Loucy (cell line): ENCODE measurements around the gene DLG2.

Experiments
- H2AFZ ChIP-seq: fragments of 200-600 bp; sonication (generic); 2 replicates; pipeline ENCODE4 v1.6.0; 2016; ENCODE audit warnings: antibody characterized with exemption, mild to moderate bottlenecking, low read length, moderate library complexity
- H3F3A ChIP-seq: fragments of 200-600 bp; 2 replicates; pipeline ENCODE4 v1.6.0; 2016; ENCODE audit warnings: antibody characterized with exemption, low read depth, mild to moderate bottlenecking
- H3K27me3 ChIP-seq: fragments of 200-600 bp; sonication (generic); 2 replicates; pipeline ENCODE4 v1.6.1; 2014; ENCODE audit warnings: low read length, mild to moderate bottlenecking; ENCODE audit not compliant: insufficient read depth, poor library complexity, severe bottlenecking
- H3K36me3 ChIP-seq: fragments of 200-600 bp; sonication (generic); 2 replicates; pipeline ENCODE4 v1.6.1; 2016; ENCODE audit warnings: low read length; ENCODE audit not compliant: insufficient read depth
- H3K4me1 ChIP-seq: fragments of 200-600 bp; sonication (generic); 2 replicates; pipeline ENCODE4 v1.5.1; 2014; ENCODE audit warnings: low read length, mild to moderate bottlenecking; ENCODE audit not compliant: insufficient read depth, poor library complexity, severe bottlenecking
- H3K4me2 ChIP-seq: fragments of 200-600 bp; sonication (generic); 2 replicates; pipeline ENCODE4 v1.6.0; 2014; ENCODE audit warnings: antibody characterized with exemption, low read length, low read depth, mild to moderate bottlenecking; ENCODE audit not compliant: poor library complexity, severe bottlenecking
- H3K4me3 ChIP-seq: fragments of 200-600 bp; sonication (generic); 2 replicates; pipeline ENCODE4 v1.5.1; 2014; ENCODE audit warnings: low read length, mild to moderate bottlenecking, mixed read lengths; ENCODE audit not compliant: poor library complexity, severe bottlenecking
- H3K79me2 ChIP-seq: fragments of 200-600 bp; sonication (generic); 2 replicates; pipeline ENCODE4 v1.6.1; 2014; ENCODE audit warnings: low read length; ENCODE audit not compliant: insufficient read depth
- H3K9ac ChIP-seq: fragments of 200-600 bp; sonication (generic); 2 replicates; pipeline ENCODE4 v1.6.0; 2014; ENCODE audit warnings: mild to moderate bottlenecking, low read depth, low read length, moderate library complexity; ENCODE audit not compliant: poor library complexity, severe bottlenecking
- H3K9me2 ChIP-seq: fragments of 200-600 bp; sonication (generic); replicated peaks from 2 replicates; pipeline ENCODE4 v1.6.1; 2016; ENCODE audit warnings: low read depth, low read length, mixed read lengths
- H3K9me3 ChIP-seq: fragments of 200-600 bp; sonication (generic); 2 replicates; pipeline ENCODE4 v1.6.1; 2014; ENCODE audit warnings: mild to moderate bottlenecking, antibody characterized with exemption, low read length, low read depth; ENCODE audit not compliant: insufficient read depth
- H4K20me1 ChIP-seq: fragments of 200-600 bp; sonication (generic); 2 replicates; pipeline ENCODE4 v1.6.0; 2014; ENCODE audit warnings: antibody characterized with exemption, low read length, mild to moderate bottlenecking; ENCODE audit not compliant: insufficient read depth, poor library complexity, severe bottlenecking
- EZH2phosphoT487 ChIP-seq: fragments of 200-600 bp; IDR thresholded peaks from 2 replicates; pipeline ENCODE4 v1.6.1; 2018; ENCODE audit warnings: antibody characterized with exemption, mild to moderate bottlenecking, moderate library complexity, borderline replicate concordance
- TF ChIP-seq, protein P1 (sequence below): fragments of 200-600 bp; sonication (generic); conservative IDR thresholded peaks from 2 replicates; pipeline ENCODE4 v1.5.1; 2014; ENCODE audit warnings: mild to moderate bottlenecking, antibody characterized with exemption, low read length

Gene DLG2

GRCh38 chr11:83815736-83816135 is 1811.4 kb downstream of the DLG2 start:
- Histone ChIP-seq H4K20me1 (no peaks in the 10 kb centered on the region), H3K4me2 (no peak overlapping the region), H3K9me2 (no peaks in the 10 kb centered on the region), H3K36me3 (no peaks in the 10 kb centered on the region), H3K9ac (no peak overlapping the region), H2AFZ (no peak overlapping the region), H3K4me3 (no peak overlapping the region), H3K27me3 (no peaks in the 10 kb centered on the region), H3K79me2 (no peaks in the 10 kb centered on the region), H3F3A (no peaks in the 10 kb centered on the region), H3K4me1 (no peaks in the 10 kb centered on the region), H3K9me3 (no peaks in the 10 kb centered on the region)
- TF ChIP-seq, protein P1, sequence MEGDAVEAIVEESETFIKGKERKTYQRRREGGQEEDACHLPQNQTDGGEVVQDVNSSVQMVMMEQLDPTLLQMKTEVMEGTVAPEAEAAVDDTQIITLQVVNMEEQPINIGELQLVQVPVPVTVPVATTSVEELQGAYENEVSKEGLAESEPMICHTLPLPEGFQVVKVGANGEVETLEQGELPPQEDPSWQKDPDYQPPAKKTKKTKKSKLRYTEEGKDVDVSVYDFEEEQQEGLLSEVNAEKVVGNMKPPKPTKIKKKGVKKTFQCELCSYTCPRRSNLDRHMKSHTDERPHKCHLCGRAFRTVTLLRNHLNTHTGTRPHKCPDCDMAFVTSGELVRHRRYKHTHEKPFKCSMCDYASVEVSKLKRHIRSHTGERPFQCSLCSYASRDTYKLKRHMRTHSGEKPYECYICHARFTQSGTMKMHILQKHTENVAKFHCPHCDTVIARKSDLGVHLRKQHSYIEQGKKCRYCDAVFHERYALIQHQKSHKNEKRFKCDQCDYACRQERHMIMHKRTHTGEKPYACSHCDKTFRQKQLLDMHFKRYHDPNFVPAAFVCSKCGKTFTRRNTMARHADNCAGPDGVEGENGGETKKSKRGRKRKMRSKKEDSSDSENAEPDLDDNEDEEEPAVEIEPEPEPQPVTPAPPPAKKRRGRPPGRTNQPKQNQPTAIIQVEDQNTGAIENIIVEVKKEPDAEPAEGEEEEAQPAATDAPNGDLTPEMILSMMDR = no peak
- TF ChIP-seq EZH2phosphoT487 = no peak

GRCh38 chr11:83813296-83813695 is 1813.8 kb downstream of the DLG2 start:
- TF ChIP-seq, protein P1 = no peak
- no peak for TF ChIP-seq EZH2phosphoT487
- Histone ChIP-seq H3K9ac (no peak overlapping the region), H2AFZ (no peak overlapping the region)

DNA sequence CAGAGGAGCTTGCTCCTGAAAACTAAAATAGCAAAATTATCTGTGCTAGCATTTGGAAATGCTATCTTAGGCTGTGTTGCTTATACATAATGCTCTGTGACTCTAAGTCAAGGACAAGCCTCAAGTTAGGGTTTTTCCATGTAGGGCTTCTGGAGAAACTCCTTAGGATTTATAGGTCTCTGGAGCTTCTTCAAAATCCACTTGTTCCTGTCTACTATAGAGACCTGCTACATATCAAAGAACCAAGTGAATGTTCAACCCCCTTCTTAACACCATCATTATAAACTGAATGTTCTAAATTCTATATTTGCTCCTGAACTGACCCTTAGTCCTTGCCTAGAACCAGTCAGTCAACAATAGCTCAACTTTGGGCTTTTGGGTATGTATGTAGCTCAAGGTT is 1817.9 kb downstream of the DLG2 start:
- no peaks in the 10 kb centered on the region for H3K27me3 ChIP-seq
- TF ChIP-seq, protein P1 = no peak
- TF ChIP-seq EZH2phosphoT487 = no peak

More at GRCh38 chr11:83813296-83813695, 1813.8 kb downstream of the DLG2 start:
- H3K9me2 ChIP-seq = no peaks in the 10 kb centered on the region
- no peaks in the 10 kb centered on the region for H3F3A ChIP-seq
- H3K79me2 ChIP-seq = no peaks in the 10 kb centered on the region
- H3K4me1 ChIP-seq = no peaks in the 10 kb centered on the region
- H3K27me3 ChIP-seq = no peaks in the 10 kb centered on the region
- H3K9me3 ChIP-seq = no peaks in the 10 kb centered on the region
- H3K4me2 ChIP-seq = no peak overlapping the region
- H4K20me1 ChIP-seq = no peaks in the 10 kb centered on the region
- no peaks in the 10 kb centered on the region for H3K36me3 ChIP-seq
- H3K4me3 ChIP-seq = no peak overlapping the region

More for the DNA sequence above, 1817.9 kb downstream of the DLG2 start:
- Histone ChIP-seq H3F3A (no peaks in the 10 kb centered on the region), H3K4me2 (no peak overlapping the region), H2AFZ (no peak overlapping the region), H3K36me3 (no peaks in the 10 kb centered on the region), H3K79me2 (no peaks in the 10 kb centered on the region), H3K4me3 (no peak overlapping the region), H3K4me1 (no peaks in the 10 kb centered on the region), H3K9me3 (no peaks in the 10 kb centered on the region), H4K20me1 (no peaks in the 10 kb centered on the region), H3K9ac (no peak overlapping the region), H3K9me2 (no peaks in the 10 kb centered on the region)
